ENCODE data around the gene MSH5. TPM values are rescaled to one million over a fixed set of nuclear protein-coding genes. Genes with fewer than 3 reads are reported as not detected.
"Not testable (repeated sequence)": the region's sequence is repeated elsewhere in the genome, so short reads cannot be mapped to it uniquely, and the experiment has no call there.

The MSH5 gene
- total RNA-seq, 4 donors from 2014 or later = 7.8 to 13.8 (median 11.4) TPM

DNA sequence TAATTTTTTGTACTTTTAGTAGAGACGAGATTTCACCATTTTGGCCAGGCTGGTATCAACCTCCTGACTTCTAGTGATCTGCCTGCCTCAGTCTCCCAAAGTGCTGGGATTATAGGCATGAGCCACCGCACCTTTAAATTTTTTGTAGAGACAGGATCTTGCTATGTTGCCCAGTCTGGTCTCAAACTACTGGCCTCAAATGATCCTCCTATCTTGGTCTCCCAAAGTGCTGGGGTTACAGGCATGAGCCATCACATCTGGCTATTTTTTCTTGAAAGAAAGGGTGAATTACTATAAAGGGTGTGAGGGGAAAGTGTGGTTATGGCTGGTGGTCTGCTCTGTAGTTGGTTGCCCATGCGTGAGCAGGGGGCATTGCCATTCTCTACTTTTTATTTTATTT lies 31.6 kb upstream of the MSH5 start:
- intact Hi-C loops (cut with DNase I; ENCODE audit: low total_unique reads) = no loop called here
- no peak for DNase-seq (ENCODE audit: low spot score in 2 of 2)
- WGBS, 2 donors = 89 to 93% methylated on average over 3 of the region's 3 CpGs
- no peak overlapping the region for H3K4me3 ChIP-seq (ENCODE audit: low read depth, poor library complexity, severe bottlenecking)
- TF ChIP-seq POLR2A (IDR thresholded peaks at IDR 0.05) = no peak
- TF ChIP-seq, protein P1, sequence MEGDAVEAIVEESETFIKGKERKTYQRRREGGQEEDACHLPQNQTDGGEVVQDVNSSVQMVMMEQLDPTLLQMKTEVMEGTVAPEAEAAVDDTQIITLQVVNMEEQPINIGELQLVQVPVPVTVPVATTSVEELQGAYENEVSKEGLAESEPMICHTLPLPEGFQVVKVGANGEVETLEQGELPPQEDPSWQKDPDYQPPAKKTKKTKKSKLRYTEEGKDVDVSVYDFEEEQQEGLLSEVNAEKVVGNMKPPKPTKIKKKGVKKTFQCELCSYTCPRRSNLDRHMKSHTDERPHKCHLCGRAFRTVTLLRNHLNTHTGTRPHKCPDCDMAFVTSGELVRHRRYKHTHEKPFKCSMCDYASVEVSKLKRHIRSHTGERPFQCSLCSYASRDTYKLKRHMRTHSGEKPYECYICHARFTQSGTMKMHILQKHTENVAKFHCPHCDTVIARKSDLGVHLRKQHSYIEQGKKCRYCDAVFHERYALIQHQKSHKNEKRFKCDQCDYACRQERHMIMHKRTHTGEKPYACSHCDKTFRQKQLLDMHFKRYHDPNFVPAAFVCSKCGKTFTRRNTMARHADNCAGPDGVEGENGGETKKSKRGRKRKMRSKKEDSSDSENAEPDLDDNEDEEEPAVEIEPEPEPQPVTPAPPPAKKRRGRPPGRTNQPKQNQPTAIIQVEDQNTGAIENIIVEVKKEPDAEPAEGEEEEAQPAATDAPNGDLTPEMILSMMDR (IDR thresholded peaks at IDR 0.05) = no peak

DNA sequence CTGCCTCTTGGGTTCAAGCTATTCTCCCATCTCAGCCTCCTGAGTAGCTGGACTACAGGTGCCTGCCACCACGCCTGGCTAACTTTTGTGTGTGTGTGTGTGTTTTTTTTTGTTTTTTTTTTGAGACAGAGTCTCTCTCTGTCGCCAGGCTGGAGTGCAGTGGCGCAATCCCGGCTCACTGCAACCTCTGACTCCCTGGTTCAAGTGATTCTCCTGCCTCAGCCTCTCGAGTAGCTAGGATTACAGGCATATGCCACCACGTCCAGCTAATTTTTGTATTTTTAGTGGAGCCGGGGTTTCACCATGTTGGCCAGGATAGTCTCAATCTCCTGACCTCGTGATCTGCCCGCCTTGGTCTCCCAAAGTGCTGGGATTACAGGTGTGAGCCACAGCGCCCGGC lies 30.6 kb upstream of the MSH5 start:
- H3K4me3 ChIP-seq (ENCODE audit: low read depth, poor library complexity, severe bottlenecking); DNase-seq (ENCODE audit: low spot score in 2 of 2); intact Hi-C loops (cut with DNase I; ENCODE audit: low total_unique reads): not testable (repeated sequence)
- 89 to 92% methylated on average over 11 of the region's 11 CpGs for WGBS, 2 donors

GRCh38 chr6:31710523-31711219 lies 29.1 kb upstream of the MSH5 start:
- TF ChIP-seq POLR2A (IDR thresholded peaks at IDR 0.05) = no peak
- H3K4me3 ChIP-seq (ENCODE audit: low read depth, poor library complexity, severe bottlenecking) = no peak overlapping the region
- 63 to 68% methylated on average over 5 of the region's 5 CpGs for WGBS, 2 donors
- intact Hi-C loops (cut with DNase I; ENCODE audit: low total_unique reads) = no loop called here
- DNase-seq (ENCODE audit: low spot score in 2 of 2) = no peak

DNA sequence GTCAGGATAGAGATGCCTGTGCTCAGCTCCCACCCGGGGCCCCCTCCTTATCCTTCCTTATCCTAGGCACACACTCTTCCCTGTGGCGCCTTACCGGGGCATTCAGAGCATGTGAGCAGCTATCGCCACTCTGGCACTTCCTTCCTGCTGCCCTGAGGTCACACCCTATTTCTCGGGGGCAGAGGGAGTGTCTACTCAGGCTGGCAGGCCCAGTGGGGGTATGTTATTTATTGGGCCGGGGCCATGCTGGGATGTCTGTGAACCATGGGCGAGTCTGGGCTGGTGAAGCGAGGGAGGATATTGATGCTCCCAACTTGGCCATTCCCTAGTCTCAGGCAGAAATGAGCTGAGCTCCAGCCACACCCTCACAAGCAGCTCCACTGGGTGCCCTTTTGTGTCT lies 28.6 kb upstream of the MSH5 start:
- no peak for TF ChIP-seq POLR2A (IDR thresholded peaks at IDR 0.05)
- TF ChIP-seq, protein P1 (IDR thresholded peaks at IDR 0.05) = no peak
- intact Hi-C loops (cut with DNase I; ENCODE audit: low total_unique reads) = no loop called here
- WGBS, 2 donors = 18 to 29% methylated on average over 4 to 8 of the region's 8 CpGs
- H3K4me3 ChIP-seq (ENCODE audit: low read depth, poor library complexity, severe bottlenecking) = no peak overlapping the region
- DNase-seq (ENCODE audit: low spot score in 2 of 2) = no peak

DNA sequence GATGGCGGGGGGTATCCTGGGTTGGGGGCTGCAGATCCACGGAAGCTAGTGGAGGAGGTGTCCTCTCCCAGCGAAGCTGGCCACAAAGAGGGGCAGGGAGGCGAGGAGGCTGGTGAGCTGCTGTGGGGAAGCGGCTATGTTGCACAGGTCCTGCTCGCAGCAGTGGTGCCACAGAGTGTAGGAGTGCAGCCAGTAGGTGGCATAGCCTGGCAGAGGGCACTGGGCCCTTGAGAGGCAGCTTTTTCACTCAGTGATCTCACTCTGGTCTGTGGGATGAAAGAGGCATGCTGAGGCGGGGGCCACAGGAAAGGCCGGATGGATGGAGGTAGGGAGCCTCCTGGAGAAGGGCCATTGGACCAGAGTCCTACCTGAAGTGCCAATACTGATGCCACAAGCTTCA lies 27.5 kb upstream of the MSH5 start:
- TF ChIP-seq, protein P1 (IDR thresholded peaks at IDR 0.05) = no peak
- TF ChIP-seq POLR2A (IDR thresholded peaks at IDR 0.05) = no peak
- WGBS, 2 donors = 54 to 61% methylated on average over 8 of the region's 8 CpGs
- DNase-seq (ENCODE audit: low spot score in 2 of 2) = no peak
- no peak overlapping the region for H3K4me3 ChIP-seq (ENCODE audit: low read depth, poor library complexity, severe bottlenecking)
- intact Hi-C loops (cut with DNase I; ENCODE audit: low total_unique reads) = no loop called here

- no peak for DNase-seq (ENCODE audit: low spot score in 2 of 2)
- intact Hi-C loops (cut with DNase I; ENCODE audit: low total_unique reads) = no loop called here
- WGBS, 2 donors = 57 to 70% methylated on average over 4 of the region's 4 CpGs
- no peak overlapping the region for H3K4me3 ChIP-seq (ENCODE audit: low read depth, poor library complexity, severe bottlenecking)
- no peak for TF ChIP-seq POLR2A (IDR thresholded peaks at IDR 0.05)
- TF ChIP-seq, protein P1 (IDR thresholded peaks at IDR 0.05) = no peak
These were observed 26.3 kb upstream of the MSH5 start for GRCh38 chr6:31713465-31713864.
